Activated CD8-positive, alpha-beta T cell treated with anti-CD3 and anti-CD28 coated beads for 36 hours (primary cell): Measurements from ENCODE around the gene RCE1. TPM values are rescaled to one million over a fixed set of nuclear protein-coding genes. Genes with fewer than 3 reads are reported as not detected.

Source experiments
- ATAC-seq: fragments of 200-7000 bp; cut with Tn5 transposase; one replicate; pipeline ENCODE4 v1.10.0; 2021; ENCODE audit warnings: mild to moderate bottlenecking, moderate library complexity
- CTCF ChIA-PET: fragments of 350-600 bp; sonication (Branson Sonifier 250); formaldehyde crosslinking; loops from one replicate; lab custom pipeline; 2021; ENCODE audit warnings: antibody characterized with exemption; lab: Charles Lee
- POLR2A ChIA-PET: fragments of 350-600 bp; sonication (Branson Sonifier 250); formaldehyde crosslinking; loops from one replicate; lab custom pipeline; 2021; ENCODE audit warnings: antibody characterized with exemption; lab: Charles Lee
- DNase-seq: peaks from one replicate; pipeline ENCODE4 v3.0.0-alpha.2; 2020
- H3K27ac Mint-ChIP-seq: one replicate; pipeline ENCODE4 v1.8.0; 2021; ENCODE audit warnings: mild to moderate bottlenecking, mixed read lengths
- H3K27me3 Mint-ChIP-seq: one replicate; pipeline ENCODE4 v1.8.0; 2021; ENCODE audit warnings: mixed read lengths
- H3K36me3 Mint-ChIP-seq: one replicate; pipeline ENCODE4 v1.8.0; 2021; ENCODE audit warnings: low read depth, mixed read lengths
- H3K4me1 Mint-ChIP-seq: one replicate; pipeline ENCODE4 v1.8.0; 2021; ENCODE audit warnings: low read depth, mixed read lengths
- H3K4me3 Mint-ChIP-seq: one replicate; pipeline ENCODE4 v1.8.0; 2021; ENCODE audit warnings: mild to moderate bottlenecking, moderate library complexity, mixed read lengths
- H3K9me3 Mint-ChIP-seq: one replicate; pipeline ENCODE4 v1.8.0; 2021; ENCODE audit warnings: mixed read lengths
- intact Hi-C: fragments of 100-400 bp; cut with micrococcal nuclease; formaldehyde crosslinking; loops from one replicate; pipeline ENCODE4 v1.10.0; 2022
- total RNA-seq, 2 experiments: library from RNA; stranded (reverse); gene quantifications; one replicate each; pipeline ENCODE4 v1.2.3, GENCODE V29; 2021
- TF ChIP-seq, protein P1 (sequence below): fragments of 200-600 bp; IDR thresholded peaks from one replicate; pipeline ENCODE4 v1.8.0; 2022; ENCODE audit warnings: antibody characterized with exemption, mild to moderate bottlenecking

The RCE1 gene
- total RNA-seq, 2 experiments from 2014 or later: 22.1 to 26.8 TPM

DNA sequence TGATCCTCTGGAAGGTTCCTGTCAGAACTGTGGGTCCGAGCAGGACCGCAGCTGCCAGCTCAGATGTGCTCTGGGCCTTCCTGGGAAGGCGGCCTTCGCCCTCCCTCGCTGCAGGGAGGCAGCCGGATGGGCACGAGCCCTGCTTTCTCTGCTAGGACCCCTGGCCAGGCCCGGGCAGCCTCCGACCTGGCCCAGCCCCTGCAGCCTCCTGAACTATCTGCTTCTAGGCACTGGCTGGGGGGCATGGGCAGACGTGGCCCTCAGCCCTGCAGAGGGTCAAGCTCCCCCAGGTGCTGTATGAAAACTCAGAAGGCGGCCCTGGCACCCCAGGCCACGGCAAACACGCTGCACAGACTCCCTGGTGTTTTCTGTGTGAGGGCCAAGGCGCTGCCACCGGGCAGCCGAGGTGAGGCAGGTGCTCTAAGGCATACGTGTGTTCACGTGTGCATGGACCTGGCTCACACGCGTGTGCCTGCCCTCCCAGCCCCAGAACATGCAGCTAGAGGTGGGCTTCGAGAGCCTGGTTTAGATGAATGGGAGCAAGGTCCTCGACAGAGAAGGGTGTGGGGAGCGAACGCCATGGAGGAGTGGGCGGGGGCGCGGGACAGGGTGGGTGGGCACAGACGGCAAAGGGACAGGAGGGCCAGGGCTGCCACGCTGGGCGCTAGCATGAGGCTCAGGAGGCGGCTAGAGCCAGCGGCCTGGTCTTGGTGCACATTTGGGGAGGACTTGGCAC lies 18.0 kb downstream of the RCE1 start:
- H3K9me3 Mint-ChIP-seq: no peaks in the 10 kb centered on the region
- ATAC-seq (no peak), DNase-seq (no peak)
- TF ChIP-seq, protein P1, sequence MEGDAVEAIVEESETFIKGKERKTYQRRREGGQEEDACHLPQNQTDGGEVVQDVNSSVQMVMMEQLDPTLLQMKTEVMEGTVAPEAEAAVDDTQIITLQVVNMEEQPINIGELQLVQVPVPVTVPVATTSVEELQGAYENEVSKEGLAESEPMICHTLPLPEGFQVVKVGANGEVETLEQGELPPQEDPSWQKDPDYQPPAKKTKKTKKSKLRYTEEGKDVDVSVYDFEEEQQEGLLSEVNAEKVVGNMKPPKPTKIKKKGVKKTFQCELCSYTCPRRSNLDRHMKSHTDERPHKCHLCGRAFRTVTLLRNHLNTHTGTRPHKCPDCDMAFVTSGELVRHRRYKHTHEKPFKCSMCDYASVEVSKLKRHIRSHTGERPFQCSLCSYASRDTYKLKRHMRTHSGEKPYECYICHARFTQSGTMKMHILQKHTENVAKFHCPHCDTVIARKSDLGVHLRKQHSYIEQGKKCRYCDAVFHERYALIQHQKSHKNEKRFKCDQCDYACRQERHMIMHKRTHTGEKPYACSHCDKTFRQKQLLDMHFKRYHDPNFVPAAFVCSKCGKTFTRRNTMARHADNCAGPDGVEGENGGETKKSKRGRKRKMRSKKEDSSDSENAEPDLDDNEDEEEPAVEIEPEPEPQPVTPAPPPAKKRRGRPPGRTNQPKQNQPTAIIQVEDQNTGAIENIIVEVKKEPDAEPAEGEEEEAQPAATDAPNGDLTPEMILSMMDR: no peak
- POLR2A ChIA-PET: no interaction called here
- H3K27me3 Mint-ChIP-seq: no peaks in the 10 kb centered on the region
- no peak overlapping the region for H3K27ac Mint-ChIP-seq
- H3K4me1 Mint-ChIP-seq: no peaks in the 10 kb centered on the region
- intact Hi-C loops: no loop called here
- H3K36me3 Mint-ChIP-seq: peaks cover 4% of the 10 kb centered on the region
- no peak overlapping the region for H3K4me3 Mint-ChIP-seq
- CTCF ChIA-PET: no interaction called here

DNA sequence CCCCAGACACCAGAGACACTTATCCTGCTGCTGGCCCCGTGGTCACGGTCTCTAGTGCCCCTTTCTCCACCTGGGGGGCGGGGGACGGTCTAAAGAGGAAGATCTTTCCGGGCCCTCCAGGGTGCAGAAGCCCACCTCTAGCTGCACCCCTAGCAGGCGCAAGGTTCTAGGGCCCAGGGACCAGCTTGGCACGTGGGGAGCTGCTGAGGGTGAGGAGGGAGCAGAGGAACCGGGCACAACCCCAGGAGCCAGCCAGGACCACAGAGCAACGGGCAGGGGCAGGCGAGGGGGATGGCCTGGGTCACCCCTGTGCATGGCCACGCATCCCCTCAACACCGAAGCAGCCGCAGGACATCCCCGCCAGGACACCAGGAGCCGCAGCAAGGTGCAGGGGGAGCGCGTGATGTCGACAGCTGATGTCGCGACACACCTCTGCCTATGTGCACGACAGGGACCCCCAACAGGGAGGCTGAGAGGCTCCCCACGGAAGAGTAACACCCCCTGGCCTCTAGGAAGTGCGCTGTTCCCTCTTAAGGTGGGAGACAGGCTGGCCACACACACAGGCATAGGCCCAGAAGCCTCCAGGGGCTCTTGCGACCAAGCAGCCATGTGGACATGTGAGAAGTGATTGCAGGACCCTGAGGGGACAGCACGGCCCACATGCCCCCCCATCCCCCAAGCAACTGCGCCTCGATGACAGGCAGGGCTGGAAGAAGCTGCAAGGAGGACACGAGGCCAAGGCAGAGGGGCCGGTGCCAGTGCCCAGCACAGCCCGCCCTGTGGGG lies 18.7 kb downstream of the RCE1 start:
- peaks cover 2% of the 10 kb centered on the region for H3K36me3 Mint-ChIP-seq
- intact Hi-C loops: no loop called here
- POLR2A ChIA-PET: no interaction called here
- ATAC-seq (no peak), DNase-seq (no peak)
- no peak overlapping the region for H3K4me3 Mint-ChIP-seq
- H3K4me1 Mint-ChIP-seq: no peaks in the 10 kb centered on the region
- TF ChIP-seq, protein P1: no peak
- H3K27ac Mint-ChIP-seq: no peak overlapping the region
- CTCF ChIA-PET: no interaction called here
- no peaks in the 10 kb centered on the region for H3K27me3 Mint-ChIP-seq
- H3K9me3 Mint-ChIP-seq: no peaks in the 10 kb centered on the region

GRCh38 chr11:66862559-66863037 lies 19.4 kb downstream of the RCE1 start:
- Mint-ChIP-seq H3K9me3 (no peaks in the 10 kb centered on the region), H3K36me3 (peaks cover 2% of the 10 kb centered on the region), H3K27me3 (no peaks in the 10 kb centered on the region), H3K27ac (no peak overlapping the region), H3K4me1 (no peaks in the 10 kb centered on the region), H3K4me3 (no peak overlapping the region)
- DNase-seq: no peak
- ATAC-seq: no peak
- intact Hi-C loops: no loop called here
- TF ChIP-seq, protein P1: no peak
- ChIA-PET CTCF (no interaction called here), POLR2A (no interaction called here)

DNA sequence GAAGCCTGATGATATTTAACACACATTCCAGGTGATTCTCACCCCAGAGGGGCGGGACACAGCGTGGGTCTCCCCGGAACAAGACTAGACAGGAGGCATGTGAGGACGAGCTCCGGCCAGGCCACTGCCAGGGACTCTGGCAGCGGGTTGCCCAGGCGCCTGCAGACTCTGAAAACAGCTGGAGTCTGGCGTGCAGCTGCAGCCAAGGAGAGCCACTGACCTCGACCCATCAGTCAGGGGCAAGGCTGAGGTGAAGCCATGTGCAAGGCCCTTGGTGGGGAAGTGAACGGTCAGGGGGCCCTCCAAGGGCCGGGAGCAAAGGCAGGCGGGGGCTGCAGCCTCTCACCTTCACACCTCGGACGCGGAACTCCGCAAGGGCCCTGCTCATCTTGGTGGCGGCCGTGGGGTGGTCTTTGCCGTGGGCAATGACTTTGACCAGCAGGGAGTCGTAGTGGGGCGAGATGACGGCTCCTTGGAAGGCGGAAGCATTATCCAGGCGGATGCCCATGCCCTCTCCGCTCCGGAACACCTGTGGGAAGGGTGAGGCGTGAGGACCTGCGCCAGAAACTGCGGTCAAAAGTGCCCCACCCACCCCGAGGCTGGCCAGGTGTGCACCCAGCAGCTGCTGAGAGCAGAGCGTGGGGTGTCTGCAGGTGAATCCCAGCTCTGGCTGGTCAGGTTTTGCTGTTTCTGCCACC lies 20.3 kb downstream of the RCE1 start:
- TF ChIP-seq, protein P1: no peak
- Mint-ChIP-seq H3K9me3 (no peaks in the 10 kb centered on the region), H3K4me3 (no peak overlapping the region), H3K27me3 (no peaks in the 10 kb centered on the region), H3K27ac (no peak overlapping the region), H3K36me3 (peaks cover 2% of the 10 kb centered on the region), H3K4me1 (peaks cover 1% of the 10 kb centered on the region)
- POLR2A ChIA-PET: no interaction called here
- CTCF ChIA-PET: interaction anchor here (1.2 kb wide), 1 partner anchor 168 kb away, joined by 3 read pairs; no protein-coding TSS in a partner anchor
- DNase-seq (no peak), ATAC-seq (no peak)
- intact Hi-C loops: no loop called here
